SK-N-SH (cell line): ENCODE data around the gene CEP85. TPM values are rescaled to one million over a fixed set of nuclear protein-coding genes. Genes with fewer than 3 reads are reported as not detected.

ENCODE experiments used
- CTCF ChIA-PET: fragments of 300-600, 350-600 bp; formaldehyde crosslinking; extraction: SDS; loops from one replicate; lab custom pipeline; 2021; lab: Yijun Ruan, JAX
- POLR2A ChIA-PET: fragments of 350-600 bp; sonication (Branson Sonifier 250); formaldehyde crosslinking; extraction: SDS; loops from one replicate; lab custom pipeline; 2020; ENCODE audit warnings: antibody characterized with exemption, inconsistent platforms; lab: Yijun Ruan, JAX
- DNase-seq: peaks from one replicate; pipeline ENCODE4 v3.0.0; 2012
- H2AFZ ChIP-seq: fragments of 200-600 bp; sonication (generic); 2 replicates; pipeline ENCODE4 v1.8.1; 2016; ENCODE audit warnings: antibody characterized with exemption, mild to moderate bottlenecking, low read depth
- H3F3A ChIP-seq: fragments of 200-600 bp; sonication (generic); replicated peaks from 2 replicates; pipeline ENCODE3; 2016; ENCODE audit warnings: antibody characterized with exemption, mild to moderate bottlenecking; ENCODE audit not compliant: insufficient read depth
- H3K27ac ChIP-seq, 2 experiments: fragments of 200-500 bp in 1 of 2; fragments of 200-600 bp in 1 of 2; sonication (Bioruptor generic) in 1 of 2; sonication (generic), shearing (Covaris generic) in 1 of 2; 2 replicates each; pipeline versions ENCODE4 v1.5.1 to v1.6.1; 2014 to 2016; ENCODE audit warnings: low read depth in 2 of 2, inconsistent platforms in 1 of 2, low read length in 1 of 2, mild to moderate bottlenecking in 1 of 2, mixed read lengths in 1 of 2
- H3K27me3 ChIP-seq: fragments of 200-600 bp; sonication (generic), shearing (Covaris generic); 2 replicates; pipeline ENCODE4 v1.6.1; 2016; ENCODE audit warnings: mixed run types; ENCODE audit not compliant: insufficient read depth
- H3K36me3 ChIP-seq, 2 experiments: fragments of 200-500 bp in 1 of 2; fragments of 200-600 bp in 1 of 2; sonication (Bioruptor generic) in 1 of 2; sonication (generic) in 1 of 2; replicated peaks in 1 of 2; 2 replicates each; pipeline versions ENCODE3 to v1.5.1; 2014 to 2016; ENCODE audit warnings: low read length in 1 of 2, mild to moderate bottlenecking in 1 of 2; ENCODE audit not compliant: insufficient read depth in 2 of 2, control insufficient read depth in 1 of 2
- H3K4me1 ChIP-seq, 2 experiments: fragments of 200-500 bp in 1 of 2; fragments of 200-600 bp in 1 of 2; sonication (Bioruptor generic) in 1 of 2; sonication (generic), shearing (Covaris generic) in 1 of 2; 2 replicates each; pipeline versions ENCODE4 v1.5.1 to v1.6.1; 2014 to 2016; ENCODE audit warnings: low read depth in 1 of 2, low read length in 1 of 2, mixed run types in 1 of 2; ENCODE audit not compliant: insufficient read depth in 2 of 2, control insufficient read depth in 1 of 2
- H3K4me2 ChIP-seq: fragments of 200-600 bp; sonication (generic), shearing (Covaris generic); 2 replicates; pipeline ENCODE4 v1.6.1; 2017; ENCODE audit warnings: mixed run types
- H3K4me3 ChIP-seq, 2 experiments: fragments of 200-500 bp in 1 of 2; fragments of 200-600 bp in 1 of 2; sonication (Bioruptor generic) in 1 of 2; sonication (generic), shearing (Covaris generic) in 1 of 2; 2 replicates each; pipeline versions ENCODE4 v1.5.1 to v1.8.1; 2014 to 2016; ENCODE audit warnings: low read depth in 2 of 2, inconsistent platforms in 1 of 2, low read length in 1 of 2, mild to moderate bottlenecking in 1 of 2, mixed read lengths in 1 of 2, moderate library complexity in 1 of 2
- H3K79me2 ChIP-seq: fragments of 200-600 bp; sonication (generic); 2 replicates; pipeline ENCODE4 v1.8.1; 2017; ENCODE audit warnings: mild to moderate bottlenecking; ENCODE audit not compliant: insufficient read depth
- H3K9ac ChIP-seq: fragments of 200-600 bp; sonication (generic); 2 replicates; pipeline ENCODE4 v1.6.1; 2017; ENCODE audit warnings: mixed run types
- H3K9me2 ChIP-seq: fragments of 200-600 bp; sonication (generic); 2 replicates; pipeline ENCODE4 v1.6.1; 2017; ENCODE audit warnings: mixed run types
- H3K9me3 ChIP-seq: fragments of 200-600 bp; sonication (generic); 2 replicates; pipeline ENCODE4 v1.6.1; 2017; ENCODE audit warnings: mixed run types, mild to moderate bottlenecking, moderate library complexity
- H4K20me1 ChIP-seq: fragments of 200-600 bp; sonication (generic); 2 replicates; pipeline ENCODE4 v1.6.1; 2017; ENCODE audit warnings: mild to moderate bottlenecking, mixed run types; ENCODE audit not compliant: insufficient read depth
- CHD2 ChIP-seq: fragments of 150-350 bp; IDR thresholded peaks from 2 replicates; pipeline ENCODE4 v1.6.1; 2018; ENCODE audit warnings: low read length; ENCODE audit not compliant: partially characterized antibody
- CTCF ChIP-seq: fragments of 200-600 bp; sonication (generic); IDR thresholded peaks from 2 replicates; pipeline ENCODE4 v1.6.1; 2017; ENCODE audit warnings: antibody characterized with exemption, mild to moderate bottlenecking, moderate library complexity
- ELF1 ChIP-seq: IDR thresholded peaks from 2 replicates; pipeline ENCODE4 v1.4.0; 2012
- EP300 ChIP-seq, 2 experiments: IDR thresholded peaks; 2 replicates each; pipeline versions ENCODE4 v1.4.0 to v1.6.1; 2012; ENCODE audit warnings: borderline replicate concordance in 1 of 2, low read depth in 1 of 2, low read length in 1 of 2
- EZH2phosphoT487 ChIP-seq: fragments of 200-600 bp; sonication (generic); IDR thresholded peaks from 2 replicates; pipeline ENCODE4 v1.6.1; 2017; ENCODE audit warnings: low read depth, mixed run types, mild to moderate bottlenecking, antibody characterized with exemption, moderate library complexity, borderline replicate concordance
- FOSL2 ChIP-seq: IDR thresholded peaks from 2 replicates; pipeline ENCODE4 v1.4.0; 2012; ENCODE audit warnings: low read depth, mild to moderate bottlenecking, moderate library complexity, borderline replicate concordance
- FOXJ3 ChIP-seq: sonication (generic); formaldehyde crosslinking; IDR thresholded peaks from 2 replicates; pipeline ENCODE4 v1.5.1; 2020; ENCODE audit warnings: mild to moderate bottlenecking, missing genetic modification reagents
- FOXM1 ChIP-seq: IDR thresholded peaks from 2 replicates; pipeline ENCODE4 v1.4.0; 2012; ENCODE audit warnings: low read depth, mild to moderate bottlenecking
- GABPA ChIP-seq: IDR thresholded peaks from 2 replicates; pipeline ENCODE4 v1.4.0; 2012; ENCODE audit warnings: low read depth, mild to moderate bottlenecking
- GATA2 ChIP-seq: sonication (generic); formaldehyde crosslinking; IDR thresholded peaks from 2 replicates; pipeline ENCODE4 v1.5.0; 2020; ENCODE audit warnings: mild to moderate bottlenecking, missing genetic modification reagents
- IRF3 ChIP-seq: fragments of 150-350 bp; IDR thresholded peaks from 2 replicates; pipeline ENCODE4 v1.6.1; 2016; ENCODE audit warnings: mild to moderate bottlenecking, low read depth, low read length
- JUND ChIP-seq: IDR thresholded peaks from 2 replicates; pipeline ENCODE4 v1.4.0; 2012
- MAX ChIP-seq: IDR thresholded peaks from 2 replicates; pipeline ENCODE4 v1.4.0; 2012; ENCODE audit warnings: low read depth
- MEF2A ChIP-seq: IDR thresholded peaks from 2 replicates; pipeline ENCODE4 v1.4.0; 2012; ENCODE audit warnings: low read depth, borderline replicate concordance
- MXI1 ChIP-seq: IDR thresholded peaks from 2 replicates; pipeline ENCODE4 v1.6.1; 2012; ENCODE audit warnings: mild to moderate bottlenecking, low read depth, low read length, improper control_type of control experiment
- NFIC ChIP-seq: IDR thresholded peaks from 2 replicates; pipeline ENCODE4 v1.4.0; 2012; ENCODE audit warnings: borderline replicate concordance
- NRF1 ChIP-seq: IDR thresholded peaks from 2 replicates; pipeline ENCODE4 v1.6.1; 2012; ENCODE audit warnings: low read depth, mild to moderate bottlenecking, low read length
- POLR2AphosphoS5 ChIP-seq: IDR thresholded peaks from 2 replicates; pipeline ENCODE4 v1.6.1; 2012; ENCODE audit warnings: low read depth, low read length
- RCOR1 ChIP-seq: fragments of 150-350 bp; IDR thresholded peaks from 2 replicates; pipeline ENCODE4 v1.6.1; 2017; ENCODE audit warnings: antibody characterized with exemption, low read length
- REST ChIP-seq: IDR thresholded peaks from 2 replicates; pipeline ENCODE4 v1.6.1; 2012; ENCODE audit warnings: mild to moderate bottlenecking, low read depth, low read length, moderate library complexity
- RFX5 ChIP-seq: IDR thresholded peaks from 2 replicates; pipeline ENCODE4 v1.6.1; 2012; ENCODE audit warnings: mild to moderate bottlenecking, improper control_type of control experiment, low read length
- SMC3 ChIP-seq: IDR thresholded peaks from 2 replicates; pipeline ENCODE4 v1.6.1; 2012; ENCODE audit warnings: low read depth, low read length, improper control_type of control experiment
- TAF1 ChIP-seq: IDR thresholded peaks from 2 replicates; pipeline ENCODE4 v1.6.1; 2012; ENCODE audit warnings: low read depth, mild to moderate bottlenecking, low read length, moderate library complexity, borderline replicate concordance
- TEAD4 ChIP-seq: IDR thresholded peaks from 2 replicates; pipeline ENCODE4 v1.4.0; 2012; ENCODE audit warnings: mild to moderate bottlenecking, borderline replicate concordance; ENCODE audit not compliant: insufficient read depth
- USF1 ChIP-seq: IDR thresholded peaks from 2 replicates; pipeline ENCODE4 v1.4.0; 2012; ENCODE audit warnings: low read depth, borderline replicate concordance
- YY1 ChIP-seq: IDR thresholded peaks from 2 replicates; pipeline ENCODE4 v1.4.0; 2012; ENCODE audit warnings: low read depth, mild to moderate bottlenecking
- WGBS: methylation state at CpG from one replicate; pipeline ENCODE4 v1.1.6; 2017; ENCODE audit warnings: low lambda C conversion rate; 5-methylcytosine and 5-hydroxymethylcytosine counted together
- polyA plus RNA-seq, 3 experiments: library from polyadenylated mRNA; depleted of rRNA; stranded (reverse); fragments of >200 nt; gene quantifications; 2 replicates each; pipeline ENCODE4 v1.2.3, GENCODE V29; 2012

The CEP85 gene
- polyA plus RNA-seq, 1 of the 3 experiments (the other 2 are of a cell fraction): 12.1 TPM

- Histone ChIP-seq H3K9me3 (no peaks in the 10 kb centered on the region), H3K79me2 (peaks cover 47% of the 10 kb centered on the region), H3K36me3 (peaks cover 9 to 26% of the 10 kb centered on the region in 2 experiments), H3F3A (peaks cover 56% of the 10 kb centered on the region), H3K27ac (peak within 1 kb of the TSS; percentile 76 to 87), H4K20me1 (peaks cover 33% of the 10 kb centered on the region), H3K27me3 (no peaks in the 10 kb centered on the region), H3K4me3 (peak within 1 kb of the TSS; percentile 85 to 95), H3K4me2 (peak within 1 kb of the TSS; percentile 95), H3K9me2 (no peaks in the 10 kb centered on the region), H3K4me1 (peaks cover 36 to 71% of the 10 kb centered on the region in 2 experiments; a peak in 3 of 4 replicates), H2AFZ (peak within 1 kb of the TSS; percentile 69), H3K9ac (peak within 1 kb of the TSS; percentile 81)
- 9% methylated on average over 24 of the region's 66 CpGs for WGBS
- ChIA-PET POLR2A (interaction anchor here (0.6 to 2.3 kb wide), 5 partner anchors 9 to 192 kb away, joined by 3 to 10 read pairs (median 5); partner anchors contain the start of gene HMGN2), CTCF (interaction anchor here (0.5 to 9.5 kb wide), 28 partner anchors 9 to 246 kb away, joined by 3 to 204 read pairs (median 4); partner anchors contain the start of genes C1orf232, CD52, CEP85 and FAM110D)
- peak; percentile 96 for DNase-seq
- TF ChIP-seq EP300 (IDR thresholded peaks at IDR 0.05; ENCODE audit: borderline replicate concordance in 1 of 2, low read depth in 1 of 2, low read length in 1 of 2) (no peak), RFX5 (no peak), CHD2 (peak; percentile 61), SMC3 (no peak), USF1 (no peak), MEF2A (no peak), POLR2AphosphoS5 (peak; percentile 69), GABPA (peak; percentile 61), TAF1 (peak; percentile 62; the same call in 1 of the 2 replicates), FOXM1 (no peak), YY1 (no peak), EZH2phosphoT487 (no peak), ELF1 (peak; percentile 73), JUND (no peak), MAX (peak; percentile 86), REST (no peak), NRF1 (peak; percentile 58), TEAD4 (no peak), FOSL2 (no peak; the same call in 1 of the 2 replicates), CTCF (peak; percentile 62), MXI1 (peak; percentile 45), FOXJ3 (no peak), NFIC (no peak), IRF3 (no peak), GATA2 (no peak), RCOR1 (no peak)
Observed at GRCh38 chr1:26279456-26280332, 45.7 kb downstream of the CEP85 start, which contains the start of gene SH3BGRL3. Gene SH3BGRL3 (plus strand): TSS chr1:26280086. CDS start chr1:26280156, 70 bp downstream.
